Lower leg skin (tissue), 3 donors: ENCODE measurements around the gene ADAM22.

Experiments used
- CTCF ChIP-seq, 3 donors: fragments of 450-650 bp; IDR thresholded peaks; one replicate each; pipeline ENCODE4 v1.5.1; 2016; ENCODE audit warnings: antibody characterized with exemption in 3 of 3, mild to moderate bottlenecking in 3 of 3, moderate library complexity in 2 of 3
- POLR2A ChIP-seq, 2 donors: fragments of 450-650 bp; IDR thresholded peaks; one replicate each; pipeline ENCODE4 v1.6.1; 2016 to 2017; ENCODE audit warnings: antibody characterized with exemption in 2 of 2, mild to moderate bottlenecking in 1 of 2, moderate library complexity in 1 of 2

- TF ChIP-seq CTCF (IDR thresholded peaks at IDR 0.05) (no peak), POLR2A (IDR thresholded peaks at IDR 0.05) (no peak)
Measured at GRCh38 chr7:88101769-88102168, 167.7 kb downstream of the ADAM22 start.
